ENCODE data around the gene PDXP.
"Not testable (repeated sequence)": the region's sequence is repeated elsewhere in the genome, so short reads cannot be mapped to it uniquely, and the experiment has no call there.

The PDXP gene

GRCh38 chr22:37675930-37676735, 17.6 kb downstream of the PDXP start:
- DNase-seq: no peak

GRCh38 chr22:37676736-37677492, 18.4 kb downstream of the PDXP start:
- DNase-seq: peak; percentile 72

GRCh38 chr22:37677493-37677974, 19.0 kb downstream of the PDXP start:
- DNase-seq: no peak

GRCh38 chr22:37678372-37678771, 19.8 kb downstream of the PDXP start:
- DNase-seq: no peak

DNA sequence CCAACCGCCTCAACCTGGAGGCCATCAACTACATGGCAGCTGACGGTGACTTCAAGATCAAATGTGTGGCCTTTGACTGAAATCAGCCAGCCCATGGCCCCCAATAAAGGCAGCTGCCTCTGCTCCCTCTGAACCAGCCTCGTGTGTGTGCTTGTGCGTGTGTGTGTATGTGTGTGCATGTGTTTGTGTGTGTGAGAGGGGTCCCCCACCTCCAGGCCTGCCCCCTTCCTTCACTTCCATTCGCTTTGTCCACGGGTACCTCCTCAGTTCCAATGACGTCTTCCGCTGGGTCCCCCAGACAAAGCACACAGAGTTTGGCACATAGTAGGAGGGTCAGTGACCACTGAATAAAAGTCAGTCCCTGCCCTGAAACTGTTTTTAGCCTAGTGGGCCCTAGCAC, 21.1 kb downstream of the PDXP start:
- no peak for DNase-seq

- no peak for DNase-seq
These were observed 21.8 kb downstream of the PDXP start for GRCh38 chr22:37680191-37680851.

GRCh38 chr22:37681001-37681424, 22.5 kb downstream of the PDXP start:
- no peak for DNase-seq

DNA sequence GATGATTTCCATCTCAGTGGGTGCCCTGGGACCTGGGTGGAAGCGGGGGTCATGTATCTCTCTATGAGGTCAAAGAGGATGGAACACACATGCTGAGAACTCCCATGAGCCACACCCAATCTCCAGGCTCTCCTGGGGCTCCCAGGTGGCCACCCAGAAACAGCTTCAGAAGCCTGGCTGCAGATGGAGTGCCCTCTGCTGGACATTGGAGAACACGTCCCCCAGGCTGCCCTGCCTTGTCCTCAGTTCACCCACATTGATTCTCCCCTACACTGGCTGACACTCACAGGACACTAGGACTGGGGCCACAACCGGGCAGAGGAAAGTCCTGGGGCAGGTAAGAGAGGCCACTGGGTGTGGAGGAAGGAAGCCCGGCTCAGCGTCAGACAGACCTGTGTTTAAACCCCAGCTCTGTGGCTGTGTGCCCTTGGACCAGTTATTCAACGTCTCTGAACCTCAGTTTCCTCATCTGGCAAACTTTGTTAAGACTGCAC, 23.1 kb downstream of the PDXP start:
- DNase-seq: peak; percentile 64

DNA sequence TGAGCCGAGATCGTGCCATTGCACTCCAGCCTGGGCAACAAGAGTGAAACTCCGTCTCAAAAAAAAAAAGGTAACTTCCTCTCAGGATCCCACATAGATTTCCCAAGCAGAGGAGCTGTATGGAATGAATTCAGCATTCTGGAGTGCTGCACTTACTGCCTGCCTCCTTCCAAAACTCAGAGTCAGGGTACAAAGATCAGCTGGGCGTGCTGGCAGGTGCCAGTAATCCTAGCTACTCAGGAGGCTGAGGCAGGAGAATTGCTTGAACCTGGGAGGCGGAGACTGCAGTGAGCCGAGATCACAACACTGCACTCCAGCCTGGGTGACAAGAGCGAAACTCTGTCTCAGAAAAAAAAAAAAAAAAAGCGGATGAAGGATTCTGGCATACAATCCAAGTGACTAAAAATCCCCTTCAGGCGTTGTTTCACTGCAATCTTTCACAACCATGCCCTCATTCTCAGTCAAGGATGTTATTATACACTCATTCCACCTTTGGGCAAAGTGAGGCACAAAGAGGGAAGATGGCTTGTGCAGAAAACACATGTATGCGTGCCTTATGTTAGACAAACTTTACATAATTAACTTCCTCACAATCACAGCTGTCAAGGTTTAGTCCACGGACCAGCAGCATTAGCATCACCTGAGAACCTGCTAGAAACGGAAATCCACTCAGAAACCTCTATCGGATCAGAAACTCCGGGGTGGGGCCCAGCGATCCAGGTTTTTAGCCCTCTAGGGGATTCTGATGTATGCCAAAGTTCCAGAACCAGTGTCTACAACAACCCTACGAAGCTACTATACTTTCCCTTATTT, 26.5 kb downstream of the PDXP start:
- DNase-seq: no peak

DNA sequence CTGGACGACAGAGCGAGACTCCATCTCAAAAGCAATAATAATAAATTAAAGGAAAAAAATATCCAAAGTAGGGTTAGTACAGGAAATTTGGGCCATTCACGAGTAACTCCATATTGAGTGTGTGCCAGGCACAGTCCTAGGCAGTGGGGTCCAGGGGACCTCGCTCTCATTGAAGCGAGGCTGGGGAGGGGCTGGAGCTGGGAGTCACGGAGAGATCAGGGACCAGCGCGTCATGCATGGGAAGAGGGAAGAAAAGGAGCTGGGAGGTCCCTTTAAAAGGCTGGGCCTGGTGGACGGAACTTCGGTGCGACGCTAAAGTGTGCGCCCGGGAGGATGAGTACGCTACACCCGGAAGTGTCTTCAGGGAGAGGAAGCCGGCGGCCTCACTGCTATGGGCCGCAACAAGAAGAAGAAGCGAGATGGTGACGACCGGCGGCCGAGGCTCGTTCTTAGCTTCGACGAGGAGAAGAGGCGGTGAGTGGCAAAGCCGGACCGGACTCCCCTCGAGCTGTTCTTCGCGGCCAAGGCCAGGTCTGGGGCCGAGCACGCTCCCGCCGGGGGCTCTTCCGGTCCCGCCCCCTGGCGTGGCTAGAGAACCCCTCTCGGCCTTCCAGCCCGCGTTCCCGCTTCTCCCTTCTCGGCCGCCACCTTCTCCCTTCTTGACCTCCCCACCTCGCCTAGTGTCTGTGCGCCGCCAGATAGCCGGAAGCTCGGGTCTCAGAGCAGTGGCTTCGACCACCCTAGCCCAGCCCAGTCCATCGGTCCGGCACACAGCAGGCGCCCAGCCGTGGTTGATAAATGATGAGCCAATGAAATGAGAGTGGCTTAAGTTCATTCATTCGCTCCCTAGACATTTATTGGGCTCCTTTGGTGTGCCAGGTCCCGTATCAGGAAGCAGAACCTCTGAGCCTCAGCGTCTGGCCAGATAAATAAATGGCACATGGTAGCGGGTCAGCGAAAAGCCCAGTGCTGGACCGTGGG, 27.8 kb downstream of the PDXP start, which contains the start of gene NOL12:
TSS of gene NOL12 (plus strand) at position 342 of the 981 bp plus-strand sequence. CDS start at position 392, 50 bp downstream.
- peak; percentile 70 for DNase-seq

GRCh38 chr22:37690407-37690806, 31.9 kb downstream of the PDXP start:
- no peak for DNase-seq

GRCh38 chr22:37690901-37691504, 32.5 kb downstream of the PDXP start:
- DNase-seq: no peak

DNA sequence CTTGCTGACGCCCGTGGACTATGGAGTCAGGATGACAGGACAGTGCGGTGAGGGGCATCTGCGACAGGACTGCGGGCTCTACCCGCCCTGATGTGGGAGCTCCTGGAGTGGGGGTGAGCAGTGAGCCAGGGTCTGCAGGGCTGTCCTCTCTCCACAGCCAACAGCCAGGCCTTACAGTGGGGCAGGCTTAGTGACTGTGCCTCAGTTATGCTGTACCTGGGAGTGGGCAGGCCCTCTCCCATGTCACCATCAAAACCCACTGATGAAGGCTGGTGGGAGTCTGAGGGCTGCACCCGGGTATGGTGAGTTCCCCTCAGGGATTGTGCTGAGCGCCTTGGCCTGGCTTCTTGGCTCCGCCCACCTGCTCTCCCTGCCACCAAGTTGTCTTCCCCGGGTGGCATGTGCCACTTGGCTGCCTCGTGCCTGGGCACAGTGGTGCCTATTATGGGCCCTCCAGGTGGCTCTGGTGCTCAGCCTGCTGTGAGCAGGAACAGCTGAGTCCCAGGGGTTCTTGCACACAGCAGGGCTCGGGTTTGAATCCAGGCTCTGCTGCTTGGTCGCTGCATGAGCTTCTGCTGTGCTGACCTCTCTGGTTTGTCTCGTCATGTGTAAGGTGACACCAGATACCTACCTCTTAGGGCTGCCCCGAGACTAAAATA, 34.2 kb downstream of the PDXP start:
- DNase-seq: no peak

DNA sequence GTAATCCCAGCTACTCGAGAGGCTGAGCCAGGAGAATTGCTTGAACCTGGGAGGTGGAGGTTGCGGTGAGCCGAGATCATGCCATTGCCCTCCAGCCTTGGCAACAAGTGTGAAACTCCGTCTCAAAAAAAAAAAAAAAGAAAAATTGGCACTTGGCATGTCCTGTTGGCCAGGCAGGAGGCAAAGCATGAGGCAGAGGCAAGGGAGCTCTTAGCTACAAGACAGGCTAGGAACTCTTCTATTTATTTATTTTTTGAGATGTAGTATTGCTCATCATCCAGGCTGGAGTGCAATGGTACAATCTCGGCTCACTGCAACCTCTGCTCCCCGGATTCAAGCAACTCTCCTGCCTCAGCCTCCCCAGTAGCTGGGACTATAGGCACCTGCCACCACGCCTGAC, 35.6 kb downstream of the PDXP start:
- DNase-seq: not testable (repeated sequence)

- DNase-seq: not testable (repeated sequence)
These were observed 37.7 kb downstream of the PDXP start for GRCh38 chr22:37696260-37696656.

DNA sequence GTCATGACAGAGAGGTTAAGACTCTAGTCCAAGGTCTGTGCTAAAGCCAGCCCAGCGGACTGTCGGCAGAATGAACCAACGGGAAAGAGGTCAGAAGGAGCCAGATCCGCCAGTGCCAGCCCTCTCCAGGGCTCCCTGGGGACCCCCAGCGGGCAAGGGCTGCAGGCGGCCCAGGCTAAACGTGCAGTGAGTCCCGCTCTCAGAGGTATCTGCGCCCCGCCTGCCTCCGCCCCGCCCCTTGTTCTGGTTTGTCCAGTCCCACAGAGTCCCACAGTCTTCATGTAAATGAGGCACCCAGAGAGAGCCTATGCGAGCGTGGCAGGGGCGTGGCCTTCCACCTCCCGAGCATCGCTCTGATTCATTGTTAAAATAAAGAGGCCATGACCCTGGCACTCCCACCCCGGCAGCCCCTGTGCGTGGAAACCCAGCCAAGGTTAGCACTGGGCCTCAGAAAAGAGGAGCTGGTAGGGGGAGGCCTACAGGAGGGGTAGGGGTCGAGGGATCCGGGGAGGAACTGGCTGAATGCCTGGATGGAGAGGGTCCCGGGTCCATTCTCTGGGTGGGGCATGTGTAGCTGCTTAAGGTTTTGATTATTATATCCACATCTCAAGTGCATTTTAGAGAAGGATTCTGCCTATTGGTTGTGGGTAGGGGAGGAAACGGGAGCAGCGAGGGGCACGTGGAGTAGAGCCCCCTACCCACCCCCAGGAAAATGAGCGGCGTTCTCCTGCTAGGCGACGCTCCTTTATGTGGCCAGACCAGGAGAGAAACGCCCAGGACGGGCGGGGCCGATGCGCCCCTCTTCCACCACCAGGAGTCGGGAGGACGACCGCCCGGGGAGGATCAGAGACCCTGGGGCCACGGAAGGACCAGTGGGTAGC, 38.4 kb downstream of the PDXP start, which contains the start of gene TRIOBP:
TSS of gene TRIOBP (plus strand) at position 392 of the 881 bp plus-strand sequence. CDS start 4,318 bp downstream, outside the sequence.
- peak; percentile 98 for DNase-seq

- no peak for DNase-seq
These were observed 39.0 kb downstream of the PDXP start for GRCh38 chr22:37697538-37697835.

DNA sequence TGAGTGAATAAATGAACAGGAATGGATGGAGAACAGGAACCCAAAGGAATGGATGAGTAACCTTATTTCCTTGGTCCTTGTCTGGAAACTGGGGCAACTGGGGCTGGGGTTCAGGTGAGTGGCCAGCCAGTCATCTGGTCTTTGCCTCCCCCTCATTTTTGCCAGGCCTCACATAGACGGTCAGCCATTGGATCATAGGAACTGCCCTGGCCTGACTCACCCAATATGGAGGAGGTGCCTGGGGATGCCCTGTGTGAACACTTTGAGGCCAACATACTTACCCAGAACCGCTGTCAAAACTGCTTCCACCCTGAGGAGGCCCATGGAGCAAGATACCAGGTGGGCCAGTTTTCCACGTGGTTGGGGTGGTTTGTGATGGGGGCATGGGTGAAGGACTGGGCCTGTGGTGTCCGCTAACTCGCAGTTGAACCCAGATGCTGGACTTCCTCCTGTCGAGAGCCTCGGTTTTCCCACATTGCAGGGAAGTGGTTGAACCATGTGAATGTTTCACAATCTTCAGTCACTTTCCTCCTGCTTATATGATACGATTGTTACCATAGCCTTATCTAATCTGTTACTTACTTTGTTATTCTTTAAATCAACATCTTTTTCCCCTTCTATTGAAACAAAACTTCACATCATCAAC, 42.7 kb downstream of the PDXP start:
- DNase-seq: no peak
